ENCODE data around the gene LIMA1.

The LIMA1 gene

GRCh38 chr12:50218386-50218785 is 64.9 kb downstream of the LIMA1 start:
- no peak for DNase-seq (ENCODE audit: low read depth in 2 of 2)

- no peak for DNase-seq (ENCODE audit: low read depth in 2 of 2)
These were observed 66.1 kb downstream of the LIMA1 start for GRCh38 chr12:50217202-50217601.

DNA sequence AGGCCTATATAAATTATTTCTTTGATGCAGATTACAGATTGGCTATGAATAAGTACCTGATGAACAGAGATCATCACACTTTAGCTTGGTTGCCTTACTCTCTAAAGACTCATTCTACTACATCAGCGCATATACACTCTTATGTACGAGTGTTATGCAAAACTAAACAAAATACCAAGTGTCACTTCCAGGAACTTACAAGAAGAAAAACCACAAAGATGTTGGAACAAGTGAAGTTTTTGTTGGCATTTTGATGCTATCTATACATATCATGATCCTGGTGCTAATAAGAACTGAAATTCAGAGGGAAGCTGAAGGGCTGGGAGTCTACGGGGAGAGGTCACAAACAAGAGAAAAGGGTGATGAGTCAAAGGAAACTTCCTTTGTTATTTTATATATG is 68.3 kb downstream of the LIMA1 start:
- DNase-seq (ENCODE audit: low read depth in 2 of 2) = no peak

DNA sequence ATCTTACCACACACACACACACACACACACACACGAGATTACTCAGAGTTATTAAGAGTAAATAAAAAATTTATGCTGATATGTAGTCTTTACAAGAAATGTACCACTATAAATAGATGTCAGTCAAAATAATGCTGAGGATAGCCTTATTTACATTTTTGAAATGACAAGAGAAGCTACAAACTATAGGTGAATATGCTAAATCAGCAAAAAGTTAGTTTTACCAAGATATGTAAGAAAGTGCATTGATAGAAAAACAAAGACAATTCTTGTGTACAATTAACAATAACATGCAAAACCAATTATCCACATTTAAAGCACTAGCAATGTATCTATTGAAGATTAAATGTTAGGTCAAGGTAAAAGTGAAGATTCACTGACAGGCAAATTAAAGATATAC is 69.3 kb downstream of the LIMA1 start:
- DNase-seq (ENCODE audit: low read depth in 2 of 2) = no peak

DNA sequence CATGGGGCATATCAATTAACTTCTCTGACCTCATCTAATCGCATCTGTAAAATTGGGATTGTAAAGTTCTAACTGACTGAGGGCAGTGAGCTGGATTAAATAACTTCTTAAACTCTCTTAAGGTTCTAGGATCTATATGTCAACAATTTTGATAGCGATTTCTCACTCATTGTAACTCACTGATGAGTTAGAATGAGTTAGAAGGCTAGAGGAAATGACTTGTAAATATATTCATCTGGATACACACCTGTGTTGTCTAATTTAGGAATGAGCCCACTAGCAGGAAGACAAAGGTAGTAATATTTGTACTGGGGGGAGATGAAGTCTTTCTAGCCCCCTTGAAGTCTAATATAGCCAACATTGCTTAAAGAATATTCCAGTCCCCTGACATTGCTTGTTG is 69.9 kb downstream of the LIMA1 start:
- no peak for DNase-seq (ENCODE audit: low read depth in 2 of 2)

DNA sequence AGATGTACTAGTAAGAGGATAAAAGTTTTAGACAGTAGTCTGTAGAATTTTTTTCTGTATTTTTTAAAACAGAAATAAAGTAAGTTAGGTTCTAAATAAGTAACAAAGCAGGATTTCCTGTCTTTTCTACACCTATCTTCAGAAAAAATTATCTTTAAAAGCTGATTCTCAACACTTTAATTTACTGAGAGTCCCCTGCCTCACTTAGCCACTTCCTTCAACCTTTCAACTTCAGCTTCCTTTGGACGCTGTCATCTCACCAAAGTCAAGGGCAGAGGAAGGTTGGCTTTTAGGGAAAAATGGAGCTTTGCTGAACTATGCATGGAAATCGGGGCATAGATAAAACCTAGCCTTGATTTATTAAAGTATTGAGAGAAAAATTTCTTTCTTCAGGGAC is 71.3 kb downstream of the LIMA1 start:
- DNase-seq (ENCODE audit: low read depth in 2 of 2) = no peak

DNA sequence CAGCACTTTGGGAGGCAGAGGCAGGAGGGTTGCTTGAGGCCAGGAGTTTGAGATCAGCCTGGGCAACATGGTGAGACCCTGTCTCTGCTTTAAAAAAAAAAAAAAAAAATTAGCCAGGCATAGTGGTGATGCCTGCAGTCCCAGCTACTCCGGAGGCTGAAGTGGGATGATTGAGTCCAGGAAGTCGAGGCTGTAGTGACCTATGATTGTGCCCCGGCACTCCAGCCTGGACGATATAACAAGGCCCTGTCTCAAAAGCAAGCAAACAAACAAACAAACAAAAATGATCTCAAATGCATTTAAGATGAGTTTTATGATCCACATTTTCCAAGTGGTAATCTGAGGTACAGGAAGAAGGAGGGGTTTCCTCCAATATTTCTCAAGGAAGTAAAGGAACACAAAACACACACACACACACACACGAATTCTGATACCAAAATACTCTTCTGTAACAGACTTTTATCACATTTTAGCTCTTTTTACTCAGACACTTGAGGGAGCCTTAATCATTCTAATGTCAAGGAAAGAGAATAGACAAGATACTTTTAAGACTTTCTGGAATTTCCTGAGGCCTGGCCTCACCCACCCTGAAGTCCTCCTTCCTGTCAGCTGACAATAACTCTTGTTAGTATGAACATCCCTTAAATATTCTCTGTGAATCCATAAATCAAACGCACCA is 71.8 kb downstream of the LIMA1 start:
- DNase-seq (ENCODE audit: low read depth in 2 of 2) = no peak

GRCh38 chr12:50207424-50207823 is 75.9 kb downstream of the LIMA1 start:
- DNase-seq (ENCODE audit: low read depth in 2 of 2) = no peak

GRCh38 chr12:50205648-50206047 is 77.7 kb downstream of the LIMA1 start:
- DNase-seq (ENCODE audit: low read depth in 2 of 2) = no peak

- DNase-seq (ENCODE audit: low read depth in 2 of 2) = no peak
These were observed 79.6 kb downstream of the LIMA1 start for GRCh38 chr12:50203691-50204090.

- no peak for DNase-seq (ENCODE audit: low read depth in 2 of 2)
These were observed 81.3 kb downstream of the LIMA1 start for GRCh38 chr12:50201987-50202521.

- DNase-seq (ENCODE audit: low read depth in 2 of 2) = no peak
These were observed 82.6 kb downstream of the LIMA1 start for GRCh38 chr12:50200552-50201273.

- DNase-seq (ENCODE audit: low read depth in 2 of 2) = no peak
These were observed 84.5 kb downstream of the LIMA1 start for GRCh38 chr12:50198829-50199228.

- DNase-seq (ENCODE audit: low read depth in 2 of 2) = no peak
These were observed 86.0 kb downstream of the LIMA1 start for GRCh38 chr12:50197297-50197727.

DNA sequence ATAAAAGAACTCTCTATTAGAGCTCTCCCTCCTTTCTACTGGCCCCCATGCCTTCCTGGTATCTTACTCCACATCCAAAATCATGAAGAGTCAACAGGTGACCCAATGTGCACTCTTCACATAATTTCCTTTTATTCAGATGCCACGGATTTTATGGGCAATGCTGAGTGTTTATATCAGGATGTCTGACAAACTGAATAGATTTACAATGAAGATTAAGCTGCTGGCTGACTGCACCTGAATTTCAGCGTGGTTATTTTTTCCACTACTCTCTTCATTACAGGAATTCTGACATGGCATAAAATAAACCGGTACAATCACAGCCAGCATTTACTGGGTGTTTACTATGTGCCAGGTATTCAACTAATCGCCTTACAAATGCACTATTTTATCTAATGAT is 86.8 kb downstream of the LIMA1 start:
- DNase-seq (ENCODE audit: low read depth in 2 of 2) = no peak

DNA sequence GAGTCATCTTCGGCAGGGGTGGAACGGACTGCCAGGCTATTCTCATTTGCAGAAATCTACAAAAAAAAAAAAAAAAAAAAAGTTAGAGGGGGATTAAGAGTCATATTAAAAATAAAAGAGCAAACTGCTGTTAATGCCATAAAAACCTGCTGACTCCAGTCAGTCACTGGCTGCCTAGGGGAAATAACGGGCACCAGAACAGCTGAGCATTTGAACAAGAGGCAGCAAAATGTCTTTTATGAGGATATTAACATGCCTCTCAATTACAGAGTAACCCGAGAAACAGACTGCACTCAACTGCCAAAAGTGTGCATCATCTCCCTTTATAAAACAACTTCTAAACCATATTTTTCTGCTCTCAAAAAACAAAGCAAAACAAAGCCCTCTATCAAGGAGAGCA is 87.5 kb downstream of the LIMA1 start:
- DNase-seq (ENCODE audit: low read depth in 2 of 2) = no peak

- no peak for DNase-seq (ENCODE audit: low read depth in 2 of 2)
These were observed 90.4 kb downstream of the LIMA1 start for GRCh38 chr12:50192908-50193307.

GRCh38 chr12:50192236-50192635 is 91.1 kb downstream of the LIMA1 start:
- no peak for DNase-seq (ENCODE audit: low read depth in 2 of 2)

DNA sequence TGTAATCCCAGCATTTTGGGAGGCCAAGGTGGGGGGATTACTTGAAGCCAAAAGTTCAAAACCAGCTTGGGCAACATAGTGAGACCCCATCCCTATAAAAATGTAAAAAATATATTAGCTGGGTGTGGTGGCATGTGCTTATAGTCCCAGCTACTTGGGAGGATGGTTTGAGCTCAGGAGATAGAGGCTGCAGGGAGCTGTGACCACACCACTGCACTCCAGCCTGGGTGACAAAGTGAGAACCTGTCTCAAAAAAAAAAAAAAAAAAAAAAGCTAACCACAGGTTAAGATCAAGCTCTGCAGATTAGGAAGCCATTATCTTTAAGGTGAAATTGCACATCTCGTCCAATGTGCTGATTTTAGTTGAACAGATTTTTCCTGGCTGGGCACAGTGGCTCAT is 92.5 kb downstream of the LIMA1 start:
- DNase-seq (ENCODE audit: low read depth in 2 of 2) = no peak

GRCh38 chr12:50188875-50189575 is 94.3 kb downstream of the LIMA1 start:
- peak in 1 of 2 donors; percentile 16 for DNase-seq (ENCODE audit: low read depth in 2 of 2)

GRCh38 chr12:50188241-50188781 is 95.0 kb downstream of the LIMA1 start:
- no peak for DNase-seq (ENCODE audit: low read depth in 2 of 2)
